Keratinocyte (primary cell): ENCODE measurements around the gene NDUFS7. TPM values are rescaled to one million over a fixed set of nuclear protein-coding genes. Genes with fewer than 3 reads are reported as not detected.

Source experiments
- DNase-seq: peaks from one replicate; pipeline ENCODE4 v3.0.0-alpha.2; 2011; ENCODE audit warnings: low read depth, missing footprints, low spot score
- FAIRE-seq: peaks from 2 replicates; lab custom pipeline; 2011; peaks lifted over from hg19 to GRCh38; lab: Jason Lieb, UNC
- H2AFZ ChIP-seq: 2 replicates; pipeline ENCODE4 v1.6.0; 2012; ENCODE audit warnings: low read length, control low read depth, inconsistent platforms; ENCODE audit not compliant: control insufficient read depth
- H3K27ac ChIP-seq: 2 replicates; pipeline ENCODE4 v1.5.1; 2011; ENCODE audit warnings: low read length; ENCODE audit not compliant: control insufficient read depth, insufficient read depth
- H3K27me3 ChIP-seq: 3 replicates; pipeline ENCODE4 v1.6.0; 2011; ENCODE audit warnings: low read length; ENCODE audit not compliant: control insufficient read depth, insufficient read depth; ENCODE audit errors: extremely low read depth
- H3K36me3 ChIP-seq, 2 experiments: 2 replicates in 1 of 2; 3 replicates in 1 of 2; pipeline ENCODE4 v1.5.1; 2011; ENCODE audit warnings: low read length in 2 of 2, mild to moderate bottlenecking in 1 of 2; ENCODE audit not compliant: control insufficient read depth in 2 of 2, insufficient read depth in 2 of 2; ENCODE audit errors: extremely low read depth in 1 of 2
- H3K4me1 ChIP-seq: 3 replicates; pipeline ENCODE4 v1.5.1; 2011; ENCODE audit warnings: low read length; ENCODE audit not compliant: control insufficient read depth, insufficient read depth; ENCODE audit errors: extremely low read depth
- H3K4me2 ChIP-seq: 3 replicates; pipeline ENCODE4 v1.6.0; 2011; ENCODE audit warnings: low read depth, low read length; ENCODE audit not compliant: control insufficient read depth, insufficient read depth; ENCODE audit errors: extremely low read depth
- H3K4me3 ChIP-seq, 3 experiments: fragments of 200-600 bp in 1 of 3; sonication (generic) in 1 of 3; 2 replicates in 2 of 3; 3 replicates in 1 of 3; pipeline ENCODE4 v1.5.1; 2011 to 2016; ENCODE audit warnings: low read length in 3 of 3, mild to moderate bottlenecking in 3 of 3, control low read depth in 2 of 3, inconsistent platforms in 1 of 3, low read depth in 1 of 3, mixed read lengths in 1 of 3, mixed run types in 1 of 3, moderate library complexity in 1 of 3; ENCODE audit not compliant: control insufficient read depth in 2 of 3, insufficient read depth in 2 of 3; ENCODE audit errors: extremely low read depth in 1 of 3
- H3K79me2 ChIP-seq: 2 replicates; pipeline ENCODE4 v1.6.0; 2012; ENCODE audit warnings: low read length; ENCODE audit not compliant: control insufficient read depth, insufficient read depth
- H3K9ac ChIP-seq: 3 replicates; pipeline ENCODE4 v1.6.0; 2011; ENCODE audit warnings: low read length; ENCODE audit not compliant: control insufficient read depth, insufficient read depth; ENCODE audit errors: extremely low read depth
- H3K9me1 ChIP-seq: 3 replicates; pipeline ENCODE4 v1.6.0; 2011; ENCODE audit warnings: low read length; ENCODE audit not compliant: control insufficient read depth, insufficient read depth; ENCODE audit errors: extremely low read depth
- H3K9me3 ChIP-seq: 2 replicates; pipeline ENCODE4 v1.5.1; 2012; ENCODE audit warnings: low read depth, low read length; ENCODE audit not compliant: control insufficient read depth
- H4K20me1 ChIP-seq: 3 replicates; pipeline ENCODE4 v1.6.0; 2011; ENCODE audit warnings: low read length; ENCODE audit not compliant: control insufficient read depth, insufficient read depth; ENCODE audit errors: extremely low read depth
- EZH2 ChIP-seq: IDR thresholded peaks from one replicate; pipeline ENCODE4 v1.6.1; 2012; ENCODE audit warnings: inconsistent platforms, mild to moderate bottlenecking, low read length, moderate library complexity
- dilution Hi-C: fragments of 300-500 bp; cut with MboI; formaldehyde crosslinking; loops from one replicate; pipeline ENCODE4 v1.7.0; 2020; ENCODE audit warnings: low sequenced_read_pairs; ENCODE audit not compliant: extremely low pct_ligation_motif_present
- polyA plus RNA-seq, 5 experiments: library from polyadenylated mRNA; depleted of rRNA in 3 of 5; stranded (reverse) in 3 of 5; stranded (forward) in 1 of 5; unstranded in 1 of 5; fragments of >200 nt; gene quantifications; 1 replicate in 1 of 5; 2 replicates in 3 of 5; 3 replicates in 1 of 5; pipeline versions ENCODE4 v1.2.1 to v1.2.3, GENCODE V29; 2011 to 2012; ENCODE audit warnings: missing spikeins in 2 of 5, low read depth in 1 of 5, low replicate concordance in 1 of 5
- TF ChIP-seq, protein P1 (sequence below), 3 experiments: IDR thresholded peaks in 1 of 3; conservative IDR thresholded peaks in 1 of 3; optimal IDR thresholded peaks in 1 of 3; 2 replicates in 2 of 3; 3 replicates in 1 of 3; pipeline versions ENCODE3 to v1.5.1; 2011; ENCODE audit warnings: low read length in 3 of 3, mild to moderate bottlenecking in 3 of 3, moderate library complexity in 2 of 3, control low read depth in 1 of 3, inconsistent platforms in 1 of 3; ENCODE audit not compliant: insufficient read depth in 2 of 3; ENCODE audit errors: extremely low read depth in 1 of 3

Gene NDUFS7
- polyA plus RNA-seq, 1 donor (not counting 4 experiments of a cell fraction or from before 2014, with no cell fraction given): 23.2 TPM

DNA sequence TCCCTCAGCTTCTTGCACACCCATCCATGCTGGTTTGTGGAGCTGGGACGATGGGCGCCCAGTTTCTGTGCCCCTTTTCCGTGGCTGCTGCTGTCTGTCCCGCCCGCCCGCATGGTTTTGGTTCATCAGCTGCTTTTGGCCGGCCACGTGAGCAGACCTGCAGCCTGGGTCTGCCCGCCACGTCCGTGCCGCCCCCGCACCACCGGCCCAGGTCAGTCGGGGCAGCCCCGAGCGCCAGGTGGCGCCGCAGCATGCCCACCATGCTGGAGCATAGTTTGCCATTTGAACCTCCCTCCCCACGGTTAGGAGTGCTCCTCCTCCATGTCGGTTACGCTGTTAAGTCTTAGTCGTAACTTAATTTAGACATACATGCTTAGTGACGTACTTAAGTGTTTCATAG lies 39.2 kb downstream of the NDUFS7 start:
- peaks cover 3% of the 10 kb centered on the region for H3K9me1 ChIP-seq
- peaks cover 25% of the 10 kb centered on the region for H4K20me1 ChIP-seq
- peaks cover 17% of the 10 kb centered on the region for H3K4me1 ChIP-seq
- no peak overlapping the region for H3K4me3 ChIP-seq
- no peak overlapping the region for H3K27ac ChIP-seq
- no peaks in the 10 kb centered on the region for H3K9me3 ChIP-seq
- H3K4me2 ChIP-seq: no peak overlapping the region
- H3K9ac ChIP-seq: no peak overlapping the region
- H3K27me3 ChIP-seq: no peaks in the 10 kb centered on the region
- peaks cover 45 to 75% of the 10 kb centered on the region in 2 experiments for H3K36me3 ChIP-seq
- no peak for DNase-seq
- TF ChIP-seq, protein P1, sequence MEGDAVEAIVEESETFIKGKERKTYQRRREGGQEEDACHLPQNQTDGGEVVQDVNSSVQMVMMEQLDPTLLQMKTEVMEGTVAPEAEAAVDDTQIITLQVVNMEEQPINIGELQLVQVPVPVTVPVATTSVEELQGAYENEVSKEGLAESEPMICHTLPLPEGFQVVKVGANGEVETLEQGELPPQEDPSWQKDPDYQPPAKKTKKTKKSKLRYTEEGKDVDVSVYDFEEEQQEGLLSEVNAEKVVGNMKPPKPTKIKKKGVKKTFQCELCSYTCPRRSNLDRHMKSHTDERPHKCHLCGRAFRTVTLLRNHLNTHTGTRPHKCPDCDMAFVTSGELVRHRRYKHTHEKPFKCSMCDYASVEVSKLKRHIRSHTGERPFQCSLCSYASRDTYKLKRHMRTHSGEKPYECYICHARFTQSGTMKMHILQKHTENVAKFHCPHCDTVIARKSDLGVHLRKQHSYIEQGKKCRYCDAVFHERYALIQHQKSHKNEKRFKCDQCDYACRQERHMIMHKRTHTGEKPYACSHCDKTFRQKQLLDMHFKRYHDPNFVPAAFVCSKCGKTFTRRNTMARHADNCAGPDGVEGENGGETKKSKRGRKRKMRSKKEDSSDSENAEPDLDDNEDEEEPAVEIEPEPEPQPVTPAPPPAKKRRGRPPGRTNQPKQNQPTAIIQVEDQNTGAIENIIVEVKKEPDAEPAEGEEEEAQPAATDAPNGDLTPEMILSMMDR (optimal IDR thresholded peaks at IDR 0.05 in 1 of 3, IDR thresholded peaks at IDR 0.05 in 1 of 3, conservative IDR thresholded peaks at IDR 0.05 in 1 of 3; ENCODE audit: extremely low read depth in 1 of 3, insufficient read depth in 2 of 3, low read length in 3 of 3): no peak
- no peak for TF ChIP-seq EZH2
- no peak overlapping the region for H2AFZ ChIP-seq
- H3K79me2 ChIP-seq: peaks cover 77% of the 10 kb centered on the region
- no peak for FAIRE-seq
- dilution Hi-C loops: no loop called here

DNA sequence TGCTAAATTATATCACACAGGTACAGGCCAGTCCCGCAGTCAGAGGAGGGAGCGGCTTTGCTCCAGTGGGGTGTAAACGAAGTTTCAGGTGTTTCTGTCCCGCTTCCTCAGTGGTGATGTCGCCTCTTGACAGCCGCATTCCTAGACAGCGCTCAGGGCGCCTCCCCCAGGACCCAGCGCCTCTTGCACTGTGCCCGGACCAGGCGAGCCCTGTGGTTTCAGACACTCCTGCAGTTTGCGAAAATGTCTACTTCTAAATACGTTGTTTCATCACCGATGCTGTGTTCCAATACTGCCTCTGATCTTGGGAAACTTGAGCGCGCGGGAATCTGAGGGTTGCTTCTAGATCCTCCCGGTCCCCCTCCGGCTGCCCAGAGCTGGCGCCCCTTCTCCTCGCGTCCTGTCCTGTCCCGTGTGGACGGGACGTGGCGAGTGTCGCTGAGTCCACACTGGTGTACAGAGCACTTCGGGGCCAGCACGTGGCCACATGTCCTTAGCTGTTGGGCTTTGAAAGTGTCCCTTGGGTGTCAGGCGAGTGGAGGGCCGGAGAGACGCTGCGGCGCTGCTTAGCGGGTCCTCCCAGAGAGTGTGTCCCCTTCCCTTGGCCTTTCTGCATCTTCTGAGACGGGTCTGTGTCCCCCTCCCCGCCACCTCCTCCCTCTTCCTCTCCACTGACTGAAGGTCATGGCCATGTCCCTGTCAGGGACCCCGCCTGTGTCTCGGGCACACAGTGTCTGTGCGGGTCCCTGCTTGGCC lies 39.9 kb downstream of the NDUFS7 start:
- H3K79me2 ChIP-seq: peaks cover 70% of the 10 kb centered on the region
- TF ChIP-seq EZH2: no peak
- TF ChIP-seq, protein P1 (optimal IDR thresholded peaks at IDR 0.05 in 1 of 3, IDR thresholded peaks at IDR 0.05 in 1 of 3, conservative IDR thresholded peaks at IDR 0.05 in 1 of 3; ENCODE audit: extremely low read depth in 1 of 3, insufficient read depth in 2 of 3, low read length in 3 of 3): no peak
- H3K4me1 ChIP-seq: peaks cover 17% of the 10 kb centered on the region
- FAIRE-seq: no peak
- H4K20me1 ChIP-seq: peaks cover 22% of the 10 kb centered on the region
- no peak overlapping the region for H2AFZ ChIP-seq
- H3K36me3 ChIP-seq: peaks cover 41 to 76% of the 10 kb centered on the region in 2 experiments
- H3K4me3 ChIP-seq: no peak overlapping the region
- no peak overlapping the region for H3K27ac ChIP-seq
- H3K9ac ChIP-seq: no peak overlapping the region
- no peak overlapping the region for H3K4me2 ChIP-seq
- H3K27me3 ChIP-seq: no peaks in the 10 kb centered on the region
- H3K9me1 ChIP-seq: peaks cover 3% of the 10 kb centered on the region
- dilution Hi-C loops: no loop called here
- no peaks in the 10 kb centered on the region for H3K9me3 ChIP-seq
- DNase-seq: no peak
